Vagina (tissue), 2 donors: ENCODE measurements around the gene DMD. TPM values are rescaled to one million over a fixed set of nuclear protein-coding genes. Genes with fewer than 3 reads are reported as not detected.

Source experiments
- DNase-seq, 2 donors: peaks; one replicate each; pipeline ENCODE4 v3.0.0-alpha.2; 2017; ENCODE audit errors: extremely low spot score in 2 of 2
- H3K27ac ChIP-seq: fragments of 200-600 bp; sonication (generic); one replicate; pipeline ENCODE4 v1.5.1; 2019
- H3K27me3 ChIP-seq: fragments of 200-600 bp; sonication (generic); one replicate; pipeline ENCODE4 v1.5.1; 2019
- H3K36me3 ChIP-seq, 2 donors: fragments of 200-600 bp; sonication (generic); one replicate each; pipeline ENCODE4 v1.5.1; 2017 to 2019
- H3K4me1 ChIP-seq: fragments of 200-600 bp; sonication (generic); one replicate; pipeline ENCODE4 v1.5.1; 2019
- H3K4me3 ChIP-seq, 2 donors: fragments of 200-600 bp; sonication (generic); 1 replicate in 1 of 2; 2 replicates in 1 of 2; pipeline ENCODE4 v1.5.1; 2016 to 2019
- H3K9me3 ChIP-seq: fragments of 200-600 bp; sonication (generic); one replicate; pipeline ENCODE4 v1.5.1; 2019
- CTCF ChIP-seq, 3 experiments: fragments of 450-650 bp in 2 of 3; fragments of 200-600 bp in 1 of 3; sonication (generic) in 1 of 3; IDR thresholded peaks; one replicate each; pipeline ENCODE4 v1.5.1; 2017 to 2019; ENCODE audit warnings: antibody characterized with exemption in 3 of 3, mild to moderate bottlenecking in 2 of 3, moderate library complexity in 2 of 3
- POLR2A ChIP-seq, 2 donors: fragments of 450-650 bp; IDR thresholded peaks; one replicate each; pipeline ENCODE4 v1.6.1; 2017; ENCODE audit warnings: antibody characterized with exemption in 2 of 2, mild to moderate bottlenecking in 2 of 2, moderate library complexity in 2 of 2
- POLR2AphosphoS5 ChIP-seq, 2 donors: sonication (generic); formaldehyde crosslinking; IDR thresholded peaks; one replicate each; pipeline ENCODE4 v1.9.0; 2017; ENCODE audit warnings: antibody characterized with exemption in 2 of 2, mild to moderate bottlenecking in 2 of 2, low read depth in 1 of 2; ENCODE audit not compliant: insufficient read depth in 1 of 2
- intact Hi-C: fragments of 100-400 bp; cut with DNase I; formaldehyde crosslinking; loops from one replicate; pipeline ENCODE4 v1.15.1; 2023
- total RNA-seq: library from RNA; depleted of rRNA; stranded (reverse); fragments of >200 nt; gene quantifications from one replicate; pipeline ENCODE4 v1.2.3, GENCODE V29; 2016

Gene DMD
- total RNA-seq, 1 donor from 2014 or later, result 25.8 TPM

- Histone ChIP-seq H3K9me3 (no peaks in the 10 kb centered on the region), H3K27ac (no peak overlapping the region), H3K4me1 (no peaks in the 10 kb centered on the region), H3K36me3 (no peaks in the 10 kb centered on the region), H3K4me3 (no peak overlapping the region), H3K27me3 (no peaks in the 10 kb centered on the region)
- intact Hi-C loops, result no loop called here
- no peak for DNase-seq
- TF ChIP-seq CTCF (IDR thresholded peaks at IDR 0.05) (no peak), POLR2A (IDR thresholded peaks at IDR 0.05) (no peak)
These were observed 431.2 kb downstream of the DMD start for GRCh38 chrX:32780109-32780508.

DNA sequence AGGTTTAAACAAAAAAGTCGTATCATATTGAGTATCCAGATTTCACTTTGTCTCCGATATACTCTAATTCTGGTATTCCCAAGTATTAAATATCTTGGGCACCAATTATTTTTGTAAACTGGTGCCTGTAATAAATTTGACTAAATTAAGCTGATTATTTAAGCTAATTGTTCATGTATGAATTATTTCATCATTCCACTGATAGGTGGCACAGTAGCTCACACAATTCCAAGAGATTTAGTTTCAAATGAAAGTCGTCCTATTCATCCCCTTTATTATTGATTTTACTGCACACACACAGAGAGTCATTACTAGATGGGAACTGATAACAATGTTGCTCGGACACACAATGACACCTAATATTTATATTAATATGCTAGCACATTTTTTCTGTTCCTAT lies 432.4 kb downstream of the DMD start:
- Histone ChIP-seq H3K4me3 (no peak overlapping the region), H3K4me1 (no peaks in the 10 kb centered on the region), H3K27ac (no peak overlapping the region), H3K36me3 (no peaks in the 10 kb centered on the region), H3K27me3 (no peaks in the 10 kb centered on the region), H3K9me3 (no peaks in the 10 kb centered on the region)
- no peak for DNase-seq
- intact Hi-C loops, result no loop called here
- TF ChIP-seq POLR2AphosphoS5 (IDR thresholded peaks at IDR 0.05; ENCODE audit: insufficient read depth in 1 of 2, low read depth in 1 of 2), result no peak
- no peak for TF ChIP-seq POLR2A (IDR thresholded peaks at IDR 0.05)
- no peak for TF ChIP-seq CTCF (IDR thresholded peaks at IDR 0.05)

DNA sequence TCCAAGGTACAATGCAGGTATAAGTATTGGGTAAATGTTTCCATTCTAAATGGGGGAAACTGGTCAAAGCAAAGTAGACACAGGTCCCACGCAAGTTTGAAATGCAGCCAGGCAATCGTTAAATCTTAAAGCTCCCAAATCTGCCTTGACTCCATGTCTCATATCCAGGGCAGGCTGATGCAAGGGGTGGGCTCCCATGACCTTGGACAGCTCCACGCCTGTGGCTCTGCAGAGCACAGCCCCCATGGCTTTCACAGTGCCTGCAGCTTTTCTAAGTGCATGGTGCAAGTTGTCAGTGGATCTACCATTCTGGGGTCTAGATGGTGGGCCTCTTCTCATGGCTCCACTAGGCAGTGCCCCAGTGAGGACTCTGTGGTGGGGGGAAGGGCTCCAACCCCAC lies 436.4 kb downstream of the DMD start:
- Histone ChIP-seq H3K9me3 (no peaks in the 10 kb centered on the region), H3K27me3 (no peaks in the 10 kb centered on the region), H3K36me3 (no peaks in the 10 kb centered on the region), H3K4me1 (no peaks in the 10 kb centered on the region), H3K4me3 (no peak overlapping the region), H3K27ac (no peak overlapping the region)
- intact Hi-C loops, result no loop called here
- no peak for DNase-seq
- TF ChIP-seq CTCF (IDR thresholded peaks at IDR 0.05) (no peak), POLR2AphosphoS5 (IDR thresholded peaks at IDR 0.05; ENCODE audit: insufficient read depth in 1 of 2, low read depth in 1 of 2) (no peak), POLR2A (IDR thresholded peaks at IDR 0.05) (no peak)

DNA sequence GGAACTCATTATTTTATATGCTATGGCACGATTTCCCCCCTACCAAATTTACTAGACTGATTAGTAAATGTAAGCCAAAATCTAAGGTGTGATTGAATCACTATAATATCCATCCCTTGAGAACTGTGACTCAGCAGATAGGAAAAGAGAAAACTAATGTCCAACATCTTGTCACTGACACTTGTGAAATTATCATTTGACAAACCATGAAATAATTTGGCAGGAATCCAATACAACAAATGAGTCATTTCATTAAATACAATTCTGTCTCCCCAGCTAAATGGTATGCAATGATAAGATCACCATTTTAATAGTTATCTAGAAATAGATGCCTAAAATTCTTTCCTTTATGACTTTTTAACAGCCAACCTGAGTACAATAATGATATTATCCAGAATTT lies 462.3 kb downstream of the DMD start:
- TF ChIP-seq POLR2AphosphoS5 (IDR thresholded peaks at IDR 0.05; ENCODE audit: insufficient read depth in 1 of 2, low read depth in 1 of 2) (no peak), POLR2A (IDR thresholded peaks at IDR 0.05) (no peak), CTCF (IDR thresholded peaks at IDR 0.05) (no peak)
- intact Hi-C loops, result no loop called here
- Histone ChIP-seq H3K4me1 (no peaks in the 10 kb centered on the region), H3K27me3 (no peaks in the 10 kb centered on the region), H3K27ac (no peak overlapping the region), H3K9me3 (no peaks in the 10 kb centered on the region), H3K4me3 (no peak overlapping the region), H3K36me3 (no peaks in the 10 kb centered on the region)
- DNase-seq, result no peak

GRCh38 chrX:32745323-32745722 lies 466.0 kb downstream of the DMD start:
- DNase-seq, result no peak
- intact Hi-C loops, result no loop called here
- Histone ChIP-seq H3K9me3 (no peaks in the 10 kb centered on the region), H3K4me3 (no peak overlapping the region), H3K27ac (no peak overlapping the region), H3K27me3 (no peaks in the 10 kb centered on the region), H3K4me1 (no peaks in the 10 kb centered on the region), H3K36me3 (no peaks in the 10 kb centered on the region)
- TF ChIP-seq CTCF (IDR thresholded peaks at IDR 0.05) (no peak), POLR2A (IDR thresholded peaks at IDR 0.05) (no peak), POLR2AphosphoS5 (IDR thresholded peaks at IDR 0.05; ENCODE audit: insufficient read depth in 1 of 2, low read depth in 1 of 2) (no peak)
